ENCODE measurements around the gene GHRL. TPM values are rescaled to one million over a fixed set of nuclear protein-coding genes. Genes with fewer than 3 reads are reported as not detected.

The GHRL gene
- total and polyA plus RNA-seq, 3 donors from 2014 or later: 0.50 to 1.0 (median 0.87) TPM

DNA sequence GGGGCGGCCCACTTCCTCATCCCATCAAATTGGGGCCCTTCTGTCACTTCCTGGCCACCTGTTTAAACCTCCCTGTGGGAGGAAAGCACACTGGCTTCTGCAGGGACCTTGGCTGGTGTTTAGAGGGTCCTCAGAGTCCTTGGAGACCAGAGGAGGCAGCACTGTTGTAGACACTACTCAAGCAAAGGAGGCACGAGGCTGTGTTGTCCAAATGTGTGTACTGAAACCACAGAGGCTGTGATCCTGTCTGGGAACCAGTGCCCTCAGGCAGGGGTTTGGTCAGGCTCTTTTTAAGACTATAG lies 40.6 kb upstream of the GHRL start:
- no peak overlapping the region for H3K27ac ChIP-seq
- no peaks in the 10 kb centered on the region for H3K4me1 ChIP-seq
- H3K9me3 ChIP-seq: no peaks in the 10 kb centered on the region
- DNase-seq: no peak
- no peaks in the 10 kb centered on the region for H3K36me3 ChIP-seq (ENCODE audit: low read depth, missing control alignments)
- 67 to 86% methylated on average over 2 of the region's 2 CpGs for WGBS, 2 donors
- intact Hi-C loops (cut with DNase I; ENCODE audit: low total_unique reads): no loop called here
- H3K27me3 ChIP-seq: no peaks in the 10 kb centered on the region
- TF ChIP-seq, protein P1, sequence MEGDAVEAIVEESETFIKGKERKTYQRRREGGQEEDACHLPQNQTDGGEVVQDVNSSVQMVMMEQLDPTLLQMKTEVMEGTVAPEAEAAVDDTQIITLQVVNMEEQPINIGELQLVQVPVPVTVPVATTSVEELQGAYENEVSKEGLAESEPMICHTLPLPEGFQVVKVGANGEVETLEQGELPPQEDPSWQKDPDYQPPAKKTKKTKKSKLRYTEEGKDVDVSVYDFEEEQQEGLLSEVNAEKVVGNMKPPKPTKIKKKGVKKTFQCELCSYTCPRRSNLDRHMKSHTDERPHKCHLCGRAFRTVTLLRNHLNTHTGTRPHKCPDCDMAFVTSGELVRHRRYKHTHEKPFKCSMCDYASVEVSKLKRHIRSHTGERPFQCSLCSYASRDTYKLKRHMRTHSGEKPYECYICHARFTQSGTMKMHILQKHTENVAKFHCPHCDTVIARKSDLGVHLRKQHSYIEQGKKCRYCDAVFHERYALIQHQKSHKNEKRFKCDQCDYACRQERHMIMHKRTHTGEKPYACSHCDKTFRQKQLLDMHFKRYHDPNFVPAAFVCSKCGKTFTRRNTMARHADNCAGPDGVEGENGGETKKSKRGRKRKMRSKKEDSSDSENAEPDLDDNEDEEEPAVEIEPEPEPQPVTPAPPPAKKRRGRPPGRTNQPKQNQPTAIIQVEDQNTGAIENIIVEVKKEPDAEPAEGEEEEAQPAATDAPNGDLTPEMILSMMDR (IDR thresholded peaks at IDR 0.05): no peak
- no peak for TF ChIP-seq POLR2A (IDR thresholded peaks at IDR 0.05)
- no peak overlapping the region for H3K4me3 ChIP-seq

DNA sequence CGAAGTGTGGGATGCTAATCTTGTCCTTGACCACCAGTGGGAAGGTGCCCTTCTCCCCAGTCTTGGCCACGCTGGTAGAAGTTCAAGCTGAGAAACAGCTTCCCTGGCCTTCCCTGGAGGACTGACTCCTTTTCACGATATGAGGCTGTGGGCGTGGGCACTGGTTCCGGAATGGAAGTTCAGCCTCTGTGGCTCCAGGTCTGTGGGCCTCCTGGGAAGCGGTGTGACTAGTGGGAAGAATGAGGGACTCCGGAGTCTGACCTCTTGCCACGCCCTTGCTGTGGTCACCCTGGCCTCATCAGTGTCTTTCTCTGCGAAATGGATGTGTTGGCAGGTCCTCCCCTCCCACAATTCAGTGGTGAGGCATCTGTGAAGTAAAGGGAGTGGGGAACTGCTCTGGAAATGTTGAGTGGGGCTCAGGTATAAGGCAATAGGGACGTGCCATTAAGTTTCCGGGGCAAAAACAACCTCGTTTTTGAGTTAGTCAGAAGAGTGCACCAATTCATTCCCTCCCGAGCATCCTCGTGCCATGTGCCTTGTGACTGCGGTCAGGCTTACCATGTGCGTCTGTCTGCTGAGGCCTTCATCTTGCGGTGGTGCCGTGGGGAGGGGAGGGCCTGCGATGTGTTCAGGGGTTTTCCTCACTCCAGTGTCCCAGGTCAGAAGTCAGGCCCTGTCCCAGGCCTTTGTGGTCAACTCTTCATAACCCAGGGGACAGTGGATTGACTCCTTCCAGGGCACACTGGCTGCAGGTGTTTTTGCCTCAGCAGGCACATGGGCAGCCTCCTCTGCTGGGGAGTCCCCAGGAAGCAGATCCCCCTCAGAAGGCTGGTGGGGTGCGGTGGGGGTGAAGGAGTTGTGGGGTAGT lies 40.0 kb upstream of the GHRL start:
- 87 to 94% methylated on average over 16 to 20 of the region's 20 CpGs for WGBS, 2 donors
- Histone ChIP-seq H3K9me3 (no peaks in the 10 kb centered on the region), H3K4me1 (no peaks in the 10 kb centered on the region), H3K27ac (no peak overlapping the region), H3K4me3 (no peak overlapping the region), H3K27me3 (no peaks in the 10 kb centered on the region), H3K36me3 (ENCODE audit: low read depth, missing control alignments) (no peaks in the 10 kb centered on the region)
- DNase-seq: no peak
- no peak for TF ChIP-seq POLR2A (IDR thresholded peaks at IDR 0.05)
- TF ChIP-seq, protein P1 (IDR thresholded peaks at IDR 0.05): no peak
- intact Hi-C loops (cut with DNase I; ENCODE audit: low total_unique reads): no loop called here

DNA sequence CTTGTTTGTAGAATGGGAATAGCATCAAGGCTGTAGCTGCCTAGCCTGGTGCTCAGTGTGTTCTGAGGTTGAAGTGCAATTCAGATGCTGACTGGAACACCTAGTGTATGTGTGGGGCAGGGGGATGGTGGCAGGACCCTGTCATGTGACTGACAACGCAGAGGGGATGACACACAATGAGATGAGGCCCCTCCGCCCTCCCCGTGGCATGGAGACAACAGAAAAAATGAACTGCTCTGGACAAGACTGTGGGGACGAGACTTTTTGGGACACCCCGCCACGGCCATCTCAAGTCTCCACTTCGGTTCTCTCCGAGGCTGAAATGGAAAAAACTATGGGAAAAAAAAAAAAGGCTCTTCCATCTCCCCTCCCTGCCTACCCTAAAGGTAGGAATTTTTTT lies 38.6 kb upstream of the GHRL start:
- WGBS, 2 donors: 88 to 92% methylated on average over 8 of the region's 8 CpGs
- H3K36me3 ChIP-seq (ENCODE audit: low read depth, missing control alignments): no peaks in the 10 kb centered on the region
- H3K4me1 ChIP-seq: no peaks in the 10 kb centered on the region
- H3K27ac ChIP-seq: no peak overlapping the region
- DNase-seq: no peak
- H3K27me3 ChIP-seq: no peaks in the 10 kb centered on the region
- intact Hi-C loops (cut with DNase I; ENCODE audit: low total_unique reads): no loop called here
- no peaks in the 10 kb centered on the region for H3K9me3 ChIP-seq
- no peak for TF ChIP-seq POLR2A (IDR thresholded peaks at IDR 0.05)
- TF ChIP-seq, protein P1 (IDR thresholded peaks at IDR 0.05): no peak
- H3K4me3 ChIP-seq: no peak overlapping the region

DNA sequence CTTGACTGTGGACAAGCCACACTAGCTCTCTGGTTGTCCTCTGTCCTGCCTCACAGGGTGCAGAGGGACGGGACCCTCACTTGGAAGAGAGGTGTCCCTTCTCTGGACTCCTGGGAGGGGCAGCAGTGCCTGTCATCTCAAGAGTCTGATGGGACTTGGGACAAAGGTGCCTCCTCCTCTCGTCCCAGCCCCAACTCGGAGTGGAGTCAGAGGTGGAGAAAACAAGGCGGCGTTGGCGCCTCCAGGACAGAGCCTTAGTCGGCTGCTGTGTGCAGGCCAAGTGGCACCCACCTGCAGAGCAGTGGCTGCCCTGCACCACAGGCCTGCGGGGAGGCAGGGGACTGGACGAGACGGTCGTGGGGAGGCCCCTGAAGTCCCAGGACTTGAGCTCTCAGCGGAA lies 37.6 kb upstream of the GHRL start:
- H3K36me3 ChIP-seq (ENCODE audit: low read depth, missing control alignments): no peaks in the 10 kb centered on the region
- H3K9me3 ChIP-seq: no peaks in the 10 kb centered on the region
- H3K27me3 ChIP-seq: no peaks in the 10 kb centered on the region
- no peak for DNase-seq
- H3K4me3 ChIP-seq: no peak overlapping the region
- TF ChIP-seq POLR2A (IDR thresholded peaks at IDR 0.05): no peak
- TF ChIP-seq, protein P1 (IDR thresholded peaks at IDR 0.05): no peak
- WGBS, 2 donors: 76% methylated on average over 12 of the region's 12 CpGs; no CpG with 5 or more reads in 1 of the 2 donors
- H3K27ac ChIP-seq: no peak overlapping the region
- intact Hi-C loops (cut with DNase I; ENCODE audit: low total_unique reads): no loop called here
- no peaks in the 10 kb centered on the region for H3K4me1 ChIP-seq

DNA sequence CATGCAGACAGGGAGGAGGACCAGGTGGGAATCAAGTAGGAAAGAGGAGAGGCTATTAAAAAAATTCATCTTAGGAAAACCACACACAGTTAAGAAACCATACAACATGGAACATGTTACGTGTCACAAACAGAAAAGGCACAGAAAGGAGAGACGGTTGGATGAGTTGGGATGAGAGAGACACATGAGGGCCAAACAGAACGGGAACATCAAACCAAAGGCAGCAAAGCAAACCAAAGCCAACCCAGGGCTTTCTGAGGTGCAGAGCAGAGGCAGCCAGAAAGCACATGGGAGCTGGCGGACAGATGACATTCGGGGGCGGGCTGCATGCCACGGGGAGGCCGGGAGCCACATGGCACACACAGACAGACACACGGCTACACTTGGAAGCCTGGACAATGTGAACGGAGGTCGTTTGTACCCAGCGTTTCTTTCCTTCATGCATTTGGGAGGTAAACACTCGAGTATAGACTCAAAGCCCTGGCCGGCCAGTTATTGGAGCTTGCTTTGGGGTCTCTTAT lies 36.8 kb upstream of the GHRL start:
- no peaks in the 10 kb centered on the region for H3K27me3 ChIP-seq
- TF ChIP-seq POLR2A (IDR thresholded peaks at IDR 0.05): no peak
- TF ChIP-seq, protein P1 (IDR thresholded peaks at IDR 0.05): no peak
- H3K36me3 ChIP-seq (ENCODE audit: low read depth, missing control alignments): no peaks in the 10 kb centered on the region
- DNase-seq: no peak
- H3K27ac ChIP-seq: no peak overlapping the region
- H3K4me1 ChIP-seq: no peaks in the 10 kb centered on the region
- 75 to 80% methylated on average over 14 of the region's 14 CpGs for WGBS, 2 donors
- intact Hi-C loops (cut with DNase I; ENCODE audit: low total_unique reads): no loop called here
- no peaks in the 10 kb centered on the region for H3K9me3 ChIP-seq
- no peak overlapping the region for H3K4me3 ChIP-seq

Measured in testis (tissue), 3 donors.